COLO668 (cell line): Measurements from ENCODE around the gene ACBD6.

Experiments used
- DNase-seq: peaks from one replicate; lab custom pipeline; 2025; ENCODE audit not compliant: unreplicated experiment; lab: John Stamatoyannopoulos, UW

Gene ACBD6

GRCh38 chr1:180309338-180309737, 193.0 kb downstream of the ACBD6 start:
- DNase-seq = no peak

- DNase-seq = no peak
These were observed 201.1 kb downstream of the ACBD6 start for GRCh38 chr1:180301135-180301742.

GRCh38 chr1:180299479-180300221, 202.7 kb downstream of the ACBD6 start:
- DNase-seq = no peak

- DNase-seq = no peak
These were observed 206.4 kb downstream of the ACBD6 start for GRCh38 chr1:180295999-180296398.

GRCh38 chr1:180294711-180295110, 207.7 kb downstream of the ACBD6 start:
- DNase-seq = no peak

GRCh38 chr1:180291004-180291403, 211.4 kb downstream of the ACBD6 start:
- no peak for DNase-seq

- no peak for DNase-seq
These were observed 211.9 kb downstream of the ACBD6 start for GRCh38 chr1:180290265-180291001.

GRCh38 chr1:180288940-180289339, 213.4 kb downstream of the ACBD6 start:
- DNase-seq = no peak

- no peak for DNase-seq
These were observed 214.2 kb downstream of the ACBD6 start for GRCh38 chr1:180287988-180288705.

GRCh38 chr1:180286417-180286816, 216.0 kb downstream of the ACBD6 start:
- no peak for DNase-seq

GRCh38 chr1:180283098-180283497, 219.3 kb downstream of the ACBD6 start:
- DNase-seq = no peak

- no peak for DNase-seq
These were observed 219.9 kb downstream of the ACBD6 start for GRCh38 chr1:180282401-180283044.

GRCh38 chr1:180281490-180281889, 220.9 kb downstream of the ACBD6 start:
- no peak for DNase-seq

GRCh38 chr1:180280617-180281016, 221.8 kb downstream of the ACBD6 start:
- no peak for DNase-seq

- DNase-seq = no peak
These were observed 222.7 kb downstream of the ACBD6 start for GRCh38 chr1:180279651-180280050.

GRCh38 chr1:180278596-180279395, 223.6 kb downstream of the ACBD6 start:
- no peak for DNase-seq

GRCh38 chr1:180278194-180278515, 224.2 kb downstream of the ACBD6 start:
- DNase-seq = no peak

GRCh38 chr1:180277476-180278193, 224.7 kb downstream of the ACBD6 start:
- no peak for DNase-seq

GRCh38 chr1:180275726-180276125, 226.7 kb downstream of the ACBD6 start:
- no peak for DNase-seq

GRCh38 chr1:180274221-180274620, 228.2 kb downstream of the ACBD6 start:
- no peak for DNase-seq
